Natural killer cell (primary cell): ENCODE data around the gene NEK1. TPM values are rescaled to one million over a fixed set of nuclear protein-coding genes. Genes with fewer than 3 reads are reported as not detected.

Experiments used
- ATAC-seq, 3 donors: fragments of 150-1000 bp in 2 of 3; fragments of 200-7000 bp in 1 of 3; cut with Tn5 transposase; 1 replicate in 1 of 3; 2 replicates in 2 of 3; pipeline ENCODE4 v1.10.0; 2021; ENCODE audit warnings: mild to moderate bottlenecking in 2 of 3, moderate library complexity in 2 of 3
- DNase-seq, 2 donors: peaks; one replicate each; pipeline versions ENCODE4 v3.0.0 to v3.0.0-alpha.2; 2013 to 2021; ENCODE audit warnings: mixed read lengths in 1 of 2
- H3K27ac ChIP-seq: one replicate; pipeline ENCODE4 v1.5.1; 2013; ENCODE audit warnings: mild to moderate bottlenecking, low read length
- H3K27me3 ChIP-seq: one replicate; pipeline ENCODE4 v1.6.1; 2013; ENCODE audit warnings: low read length; ENCODE audit not compliant: control insufficient read depth, insufficient read depth
- H3K36me3 ChIP-seq: one replicate; pipeline ENCODE4 v1.6.1; 2013; ENCODE audit warnings: low read length; ENCODE audit not compliant: control insufficient read depth, insufficient read depth
- H3K4me1 ChIP-seq: one replicate; pipeline ENCODE4 v1.6.1; 2013; ENCODE audit warnings: low read length; ENCODE audit not compliant: control insufficient read depth, insufficient read depth
- H3K4me3 ChIP-seq: one replicate; pipeline ENCODE4 v1.5.1; 2013; ENCODE audit warnings: low read length
- H3K9me3 ChIP-seq: one replicate; pipeline ENCODE4 v1.6.1; 2013; ENCODE audit warnings: low read length; ENCODE audit not compliant: control insufficient read depth, insufficient read depth
- H3K27ac Mint-ChIP-seq, 2 donors: one replicate each; pipeline ENCODE4 v1.8.0; 2022; ENCODE audit warnings: mild to moderate bottlenecking in 2 of 2, mixed read lengths in 2 of 2, moderate library complexity in 1 of 2
- H3K27me3 Mint-ChIP-seq, 2 donors: one replicate each; pipeline ENCODE4 v1.8.0; 2022; ENCODE audit warnings: low read depth in 2 of 2, mixed read lengths in 2 of 2
- H3K36me3 Mint-ChIP-seq: one replicate; pipeline ENCODE4 v1.8.0; 2022; ENCODE audit warnings: mixed read lengths
- H3K4me1 Mint-ChIP-seq, 2 donors: one replicate each; pipeline ENCODE4 v1.8.0; 2022; ENCODE audit warnings: mixed read lengths in 2 of 2
- H3K4me3 Mint-ChIP-seq: one replicate; pipeline ENCODE4 v1.8.0; 2022; ENCODE audit warnings: mild to moderate bottlenecking, moderate library complexity, mixed read lengths
- H3K9me3 Mint-ChIP-seq, 2 donors: one replicate each; pipeline ENCODE4 v1.8.0; 2022; ENCODE audit warnings: mixed read lengths in 2 of 2
- CTCF ChIP-seq: fragments of 200-600 bp; IDR thresholded peaks from one replicate; pipeline ENCODE4 v1.8.0; 2022; ENCODE audit warnings: antibody characterized with exemption
- WGBS: methylation state at CpG from one replicate; pipeline ENCODE4 v1.1.7; 2013; ENCODE audit warnings: missing lambda C conversion rate; ENCODE audit not compliant: insufficient coverage; 5-methylcytosine and 5-hydroxymethylcytosine counted together
- intact Hi-C: fragments of 100-400 bp; cut with micrococcal nuclease; formaldehyde crosslinking; loops from one replicate; pipeline ENCODE4 v1.14.2; 2022
- total RNA-seq, 4 donors: library from RNA; stranded (reverse); fragments of 120-200 nt in 1 of 4; gene quantifications; one replicate each; pipeline versions ENCODE4 v1.2.3 to v1.2.4, GENCODE V29; 2013 to 2022

The NEK1 gene
- total RNA-seq, 3 donors from 2014 or later (not counting 1 experiment from before 2014, with no cell fraction given) = 16.4 to 24.9 (median 19.0) TPM

- H3K27me3 Mint-ChIP-seq = no peaks in the 10 kb centered on the region
- H3K4me1 Mint-ChIP-seq = peaks cover 0 to 5% of the 10 kb centered on the region in 2 donors
- Histone ChIP-seq H3K27me3 (no peaks in the 10 kb centered on the region), H3K36me3 (peaks cover 22% of the 10 kb centered on the region), H3K4me1 (no peaks in the 10 kb centered on the region), H3K9me3 (no peaks in the 10 kb centered on the region), H3K27ac (no peak overlapping the region), H3K4me3 (no peak overlapping the region)
- DNase-seq = no peak
- H3K36me3 Mint-ChIP-seq = peaks cover 5% of the 10 kb centered on the region
- no peak for TF ChIP-seq CTCF
- intact Hi-C loops = no loop called here
- H3K9me3 Mint-ChIP-seq = no peaks in the 10 kb centered on the region
- no peak overlapping the region for H3K27ac Mint-ChIP-seq
- no peak overlapping the region for H3K4me3 Mint-ChIP-seq
- 97% methylated on average over 7 of the region's 7 CpGs for WGBS
- no peak for ATAC-seq
These were observed 32.4 kb upstream of the NEK1 start for GRCh38 chr4:169644802-169645201.

- Histone ChIP-seq H3K9me3 (no peaks in the 10 kb centered on the region), H3K4me3 (no peak overlapping the region), H3K36me3 (peaks cover 48% of the 10 kb centered on the region), H3K4me1 (no peaks in the 10 kb centered on the region), H3K27ac (no peak overlapping the region), H3K27me3 (no peaks in the 10 kb centered on the region)
- ATAC-seq (no peak), DNase-seq (no peak)
- Mint-ChIP-seq H3K27me3 (no peaks in the 10 kb centered on the region), H3K4me3 (no peak overlapping the region), H3K9me3 (no peaks in the 10 kb centered on the region), H3K4me1 (peaks cover 0 to 9% of the 10 kb centered on the region in 2 donors), H3K36me3 (peaks cover 15% of the 10 kb centered on the region), H3K27ac (peak overlapping the region in 1 of 2 donors; percentile 31)
- intact Hi-C loops = no loop called here
- TF ChIP-seq CTCF = no peak
These were observed 28.0 kb upstream of the NEK1 start for GRCh38 chr4:169640261-169640870.

- H3K4me1 ChIP-seq = peaks cover 3% of the 10 kb centered on the region
- Mint-ChIP-seq H3K4me3 (no peak overlapping the region), H3K27me3 (no peaks in the 10 kb centered on the region), H3K9me3 (no peaks in the 10 kb centered on the region), H3K27ac (peak overlapping the region in 1 of 2 donors; percentile 62), H3K4me1 (peaks cover 15 to 18% of the 10 kb centered on the region in 2 donors), H3K36me3 (peaks cover 10% of the 10 kb centered on the region)
- H3K27ac ChIP-seq = no peak overlapping the region
- H3K4me3 ChIP-seq = no peak overlapping the region
- intact Hi-C loops = no loop called here
- H3K36me3 ChIP-seq = peaks cover 30% of the 10 kb centered on the region
- H3K9me3 ChIP-seq = no peaks in the 10 kb centered on the region
- WGBS = 100% methylated on average over 1 of the region's 1 CpG
- no peaks in the 10 kb centered on the region for H3K27me3 ChIP-seq
- ATAC-seq (no peak), DNase-seq (no peak)
- no peak for TF ChIP-seq CTCF
These were observed 22.6 kb upstream of the NEK1 start for GRCh38 chr4:169634975-169635374.

GRCh38 chr4:169632896-169633295 is 20.5 kb upstream of the NEK1 start:
- intact Hi-C loops = no loop called here
- no peaks in the 10 kb centered on the region for H3K27me3 ChIP-seq
- Mint-ChIP-seq H3K9me3 (no peaks in the 10 kb centered on the region), H3K4me3 (no peak overlapping the region), H3K36me3 (peaks cover 10% of the 10 kb centered on the region), H3K27ac (no peak overlapping the region), H3K27me3 (no peaks in the 10 kb centered on the region), H3K4me1 (peaks cover 16 to 22% of the 10 kb centered on the region in 2 donors)
- TF ChIP-seq CTCF = no peak
- H3K27ac ChIP-seq = no peak overlapping the region
- H3K4me3 ChIP-seq = no peak overlapping the region
- H3K4me1 ChIP-seq = peaks cover 3% of the 10 kb centered on the region
- DNase-seq (no peak), ATAC-seq (no peak)
- 99% methylated on average over 10 of the region's 11 CpGs for WGBS
- H3K36me3 ChIP-seq = peaks cover 16% of the 10 kb centered on the region
- no peaks in the 10 kb centered on the region for H3K9me3 ChIP-seq
